ENCODE data around the gene PREX1.

GRCh38 chr20:48633620-48634257 is 194.1 kb downstream of the PREX1 start:
- TF ChIP-seq CTCF (IDR thresholded peaks at IDR 0.05): no peak
- no peak for TF ChIP-seq POLR2A (IDR thresholded peaks at IDR 0.05)
